ENCODE measurements around the gene GPC6.

DNA sequence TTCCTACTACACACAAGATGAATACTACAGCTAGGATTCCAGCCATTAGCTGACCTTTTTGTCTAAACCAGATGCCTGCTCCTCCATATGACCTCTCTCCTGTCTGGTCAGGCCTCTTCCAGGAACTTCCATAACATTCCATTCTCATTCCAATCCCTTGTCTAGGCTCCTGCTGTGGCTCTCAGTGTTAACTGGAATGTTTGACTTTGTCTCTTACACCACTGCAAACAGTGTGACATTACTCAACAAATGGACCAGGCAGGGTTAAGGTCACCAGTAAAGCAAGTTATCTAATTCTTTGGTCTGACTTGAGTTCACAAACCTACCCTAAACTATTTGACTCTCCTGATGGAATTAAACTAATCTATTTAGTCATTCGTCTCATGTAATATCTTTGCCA, 2.1 kb upstream of the GPC6 start:
- TF ChIP-seq, protein P1, sequence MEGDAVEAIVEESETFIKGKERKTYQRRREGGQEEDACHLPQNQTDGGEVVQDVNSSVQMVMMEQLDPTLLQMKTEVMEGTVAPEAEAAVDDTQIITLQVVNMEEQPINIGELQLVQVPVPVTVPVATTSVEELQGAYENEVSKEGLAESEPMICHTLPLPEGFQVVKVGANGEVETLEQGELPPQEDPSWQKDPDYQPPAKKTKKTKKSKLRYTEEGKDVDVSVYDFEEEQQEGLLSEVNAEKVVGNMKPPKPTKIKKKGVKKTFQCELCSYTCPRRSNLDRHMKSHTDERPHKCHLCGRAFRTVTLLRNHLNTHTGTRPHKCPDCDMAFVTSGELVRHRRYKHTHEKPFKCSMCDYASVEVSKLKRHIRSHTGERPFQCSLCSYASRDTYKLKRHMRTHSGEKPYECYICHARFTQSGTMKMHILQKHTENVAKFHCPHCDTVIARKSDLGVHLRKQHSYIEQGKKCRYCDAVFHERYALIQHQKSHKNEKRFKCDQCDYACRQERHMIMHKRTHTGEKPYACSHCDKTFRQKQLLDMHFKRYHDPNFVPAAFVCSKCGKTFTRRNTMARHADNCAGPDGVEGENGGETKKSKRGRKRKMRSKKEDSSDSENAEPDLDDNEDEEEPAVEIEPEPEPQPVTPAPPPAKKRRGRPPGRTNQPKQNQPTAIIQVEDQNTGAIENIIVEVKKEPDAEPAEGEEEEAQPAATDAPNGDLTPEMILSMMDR (IDR thresholded peaks at IDR 0.05; ENCODE audit: extremely low read depth in 1 of 2, insufficient read depth in 1 of 2, low read depth in 1 of 2, low read length in 2 of 2), result no peak
- TF ChIP-seq EZH2 (IDR thresholded peaks at IDR 0.05; ENCODE audit: borderline replicate concordance, low read depth, low read length, severe bottlenecking), result no peak
- TF ChIP-seq POLR2AphosphoS5 (IDR thresholded peaks at IDR 0.05; ENCODE audit: insufficient read depth, low read depth, low read length), result no peak
- TF ChIP-seq, protein P2, sequence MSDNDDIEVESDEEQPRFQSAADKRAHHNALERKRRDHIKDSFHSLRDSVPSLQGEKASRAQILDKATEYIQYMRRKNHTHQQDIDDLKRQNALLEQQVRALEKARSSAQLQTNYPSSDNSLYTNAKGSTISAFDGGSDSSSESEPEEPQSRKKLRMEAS (IDR thresholded peaks at IDR 0.05; ENCODE audit: insufficient read depth, insufficient read length), result no peak
- TF ChIP-seq MYC (IDR thresholded peaks at IDR 0.05; ENCODE audit: low read depth, low read length), result no peak
- no peak for TF ChIP-seq POLR2A (IDR thresholded peaks at IDR 0.05; ENCODE audit: low read depth, low read length)
- TF ChIP-seq JUN (IDR thresholded peaks at IDR 0.05; ENCODE audit: borderline replicate concordance, insufficient read depth, insufficient read length, low read depth), result no peak
- no peak for TF ChIP-seq GATA2 (IDR thresholded peaks at IDR 0.05; ENCODE audit: insufficient read depth, insufficient read length, low read depth, low read length)
- no peak for TF ChIP-seq FOS (IDR thresholded peaks at IDR 0.05; ENCODE audit: borderline replicate concordance, insufficient read depth, low read length)

All from endothelial cell of umbilical vein (primary cell).